ENCODE data around the gene SORCS3. TPM values are rescaled to one million over a fixed set of nuclear protein-coding genes. Genes with fewer than 3 reads are reported as not detected.

Gene SORCS3
- total RNA-seq, 3 donors from 2014 or later (not counting 1 experiment from before 2014, with no cell fraction given) = 0.05 to 0.09 TPM; not detected in 1

GRCh38 chr10:105159268-105159667 is 518.2 kb downstream of the SORCS3 start:
- WGBS (ENCODE audit: insufficient coverage) = 100% methylated on average over 1 of the region's 1 CpG
- no peaks in the 10 kb centered on the region for H3K4me1 ChIP-seq (ENCODE audit: control insufficient read depth, insufficient read depth, low read length)
- Mint-ChIP-seq H3K9me3 (peaks cover 3 to 9% of the 10 kb centered on the region in 2 donors), H3K4me3 (no peak overlapping the region), H3K27me3 (ENCODE audit: low read depth in 2 of 2) (no peaks in the 10 kb centered on the region), H3K27ac (no peak overlapping the region), H3K4me1 (no peaks in the 10 kb centered on the region), H3K36me3 (no peaks in the 10 kb centered on the region)
- H3K4me3 ChIP-seq (ENCODE audit: low read length) = no peak overlapping the region
- DNase-seq (no peak), ATAC-seq (no peak)
- no peaks in the 10 kb centered on the region for H3K9me3 ChIP-seq (ENCODE audit: control insufficient read depth, insufficient read depth, low read length)
- H3K36me3 ChIP-seq (ENCODE audit: control insufficient read depth, insufficient read depth, low read length) = no peaks in the 10 kb centered on the region
- TF ChIP-seq, protein P1, sequence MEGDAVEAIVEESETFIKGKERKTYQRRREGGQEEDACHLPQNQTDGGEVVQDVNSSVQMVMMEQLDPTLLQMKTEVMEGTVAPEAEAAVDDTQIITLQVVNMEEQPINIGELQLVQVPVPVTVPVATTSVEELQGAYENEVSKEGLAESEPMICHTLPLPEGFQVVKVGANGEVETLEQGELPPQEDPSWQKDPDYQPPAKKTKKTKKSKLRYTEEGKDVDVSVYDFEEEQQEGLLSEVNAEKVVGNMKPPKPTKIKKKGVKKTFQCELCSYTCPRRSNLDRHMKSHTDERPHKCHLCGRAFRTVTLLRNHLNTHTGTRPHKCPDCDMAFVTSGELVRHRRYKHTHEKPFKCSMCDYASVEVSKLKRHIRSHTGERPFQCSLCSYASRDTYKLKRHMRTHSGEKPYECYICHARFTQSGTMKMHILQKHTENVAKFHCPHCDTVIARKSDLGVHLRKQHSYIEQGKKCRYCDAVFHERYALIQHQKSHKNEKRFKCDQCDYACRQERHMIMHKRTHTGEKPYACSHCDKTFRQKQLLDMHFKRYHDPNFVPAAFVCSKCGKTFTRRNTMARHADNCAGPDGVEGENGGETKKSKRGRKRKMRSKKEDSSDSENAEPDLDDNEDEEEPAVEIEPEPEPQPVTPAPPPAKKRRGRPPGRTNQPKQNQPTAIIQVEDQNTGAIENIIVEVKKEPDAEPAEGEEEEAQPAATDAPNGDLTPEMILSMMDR (IDR thresholded peaks at IDR 0.05) = no peak
- no peaks in the 10 kb centered on the region for H3K27me3 ChIP-seq (ENCODE audit: control insufficient read depth, insufficient read depth, low read length)
- intact Hi-C loops (cut with micrococcal nuclease) = no loop called here
- no peak overlapping the region for H3K27ac ChIP-seq (ENCODE audit: low read length)

- H3K36me3 Mint-ChIP-seq = no peaks in the 10 kb centered on the region
- no peak for ATAC-seq
These were observed 520.1 kb downstream of the SORCS3 start for GRCh38 chr10:105161149-105161548.

GRCh38 chr10:105161767-105162166 is 520.7 kb downstream of the SORCS3 start:
- DNase-seq (no peak), ATAC-seq (no peak)
- TF ChIP-seq, protein P1 (IDR thresholded peaks at IDR 0.05) = no peak
- Mint-ChIP-seq H3K9me3 (peaks cover 5 to 6% of the 10 kb centered on the region in 2 donors), H3K27ac (no peak overlapping the region), H3K4me1 (no peaks in the 10 kb centered on the region), H3K4me3 (no peak overlapping the region), H3K36me3 (no peaks in the 10 kb centered on the region), H3K27me3 (ENCODE audit: low read depth in 2 of 2) (no peaks in the 10 kb centered on the region)
- intact Hi-C loops (cut with micrococcal nuclease) = no loop called here
- Histone ChIP-seq H3K36me3 (ENCODE audit: control insufficient read depth, insufficient read depth, low read length) (no peaks in the 10 kb centered on the region), H3K27me3 (ENCODE audit: control insufficient read depth, insufficient read depth, low read length) (no peaks in the 10 kb centered on the region), H3K4me3 (ENCODE audit: low read length) (no peak overlapping the region), H3K4me1 (ENCODE audit: control insufficient read depth, insufficient read depth, low read length) (no peaks in the 10 kb centered on the region), H3K9me3 (ENCODE audit: control insufficient read depth, insufficient read depth, low read length) (no peaks in the 10 kb centered on the region), H3K27ac (ENCODE audit: low read length) (no peak overlapping the region)
- 5% methylated on average over 3 of the region's 4 CpGs for WGBS (ENCODE audit: insufficient coverage)

More at GRCh38 chr10:105161149-105161548, 520.1 kb downstream of the SORCS3 start:
- Mint-ChIP-seq H3K27me3 (ENCODE audit: low read depth in 2 of 2) (no peaks in the 10 kb centered on the region), H3K9me3 (peaks cover 3 to 6% of the 10 kb centered on the region in 2 donors), H3K4me3 (no peak overlapping the region), H3K4me1 (no peaks in the 10 kb centered on the region), H3K27ac (no peak overlapping the region)
- no peak overlapping the region for H3K27ac ChIP-seq (ENCODE audit: low read length)
- no peak for DNase-seq
- H3K9me3 ChIP-seq (ENCODE audit: control insufficient read depth, insufficient read depth, low read length) = no peaks in the 10 kb centered on the region
- WGBS (ENCODE audit: insufficient coverage) = 78% methylated on average over 4 of the region's 4 CpGs
- intact Hi-C loops (cut with micrococcal nuclease) = no loop called here
- H3K4me1 ChIP-seq (ENCODE audit: control insufficient read depth, insufficient read depth, low read length) = no peaks in the 10 kb centered on the region
- H3K4me3 ChIP-seq (ENCODE audit: low read length) = no peak overlapping the region
- no peaks in the 10 kb centered on the region for H3K36me3 ChIP-seq (ENCODE audit: control insufficient read depth, insufficient read depth, low read length)
- H3K27me3 ChIP-seq (ENCODE audit: control insufficient read depth, insufficient read depth, low read length) = no peaks in the 10 kb centered on the region
- TF ChIP-seq, protein P1 (IDR thresholded peaks at IDR 0.05) = no peak

DNA sequence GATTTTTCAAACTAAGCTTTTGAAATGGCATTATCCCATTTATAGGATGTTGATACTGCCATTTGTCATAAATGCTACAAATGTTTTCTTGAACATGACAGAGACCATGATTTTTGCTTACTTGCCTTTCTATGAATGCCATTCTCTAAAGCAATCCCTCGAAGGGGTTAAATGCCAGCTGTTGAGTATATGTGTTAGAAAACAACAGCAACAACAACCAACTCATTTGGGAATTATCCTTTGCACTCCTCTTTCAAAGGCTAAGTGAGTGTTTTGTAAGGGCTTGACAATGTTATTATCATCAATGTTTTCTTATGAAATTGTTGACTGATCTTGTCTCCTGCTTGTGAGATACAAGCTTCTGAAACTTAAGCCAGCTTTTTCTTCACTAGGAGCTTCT is 529.4 kb downstream of the SORCS3 start:
- Mint-ChIP-seq H3K36me3 (no peaks in the 10 kb centered on the region), H3K9me3 (peaks cover 15 to 16% of the 10 kb centered on the region in 2 donors), H3K4me1 (no peaks in the 10 kb centered on the region), H3K4me3 (no peak overlapping the region), H3K27ac (no peak overlapping the region), H3K27me3 (ENCODE audit: low read depth in 2 of 2) (no peaks in the 10 kb centered on the region)
- ATAC-seq (no peak), DNase-seq (no peak)
- H3K36me3 ChIP-seq (ENCODE audit: control insufficient read depth, insufficient read depth, low read length) = no peaks in the 10 kb centered on the region
- no peaks in the 10 kb centered on the region for H3K4me1 ChIP-seq (ENCODE audit: control insufficient read depth, insufficient read depth, low read length)
- H3K4me3 ChIP-seq (ENCODE audit: low read length) = no peak overlapping the region
- no peak overlapping the region for H3K27ac ChIP-seq (ENCODE audit: low read length)
- intact Hi-C loops (cut with micrococcal nuclease) = no loop called here
- TF ChIP-seq, protein P1 (IDR thresholded peaks at IDR 0.05) = no peak
- WGBS (ENCODE audit: insufficient coverage) = no CpG with 5 or more reads among the region's 1 CpG
- H3K9me3 ChIP-seq (ENCODE audit: control insufficient read depth, insufficient read depth, low read length) = peaks cover 5% of the 10 kb centered on the region
- no peaks in the 10 kb centered on the region for H3K27me3 ChIP-seq (ENCODE audit: control insufficient read depth, insufficient read depth, low read length)

All from natural killer cell (primary cell).